Gastrocnemius medialis (tissue), 4 donors: ENCODE data around the gene TMEM223.

Experiments used
- POLR2A ChIP-seq, 2 donors: fragments of 450-650 bp; IDR thresholded peaks; one replicate each; pipeline ENCODE4 v1.6.1; 2017; ENCODE audit warnings: antibody characterized with exemption in 2 of 2, mild to moderate bottlenecking in 2 of 2, moderate library complexity in 2 of 2
- TF ChIP-seq, protein P1 (sequence below), 5 experiments: fragments of 450-650 bp in 3 of 5; fragments of 200-600 bp in 2 of 5; sonication (generic) in 2 of 5; IDR thresholded peaks in 4 of 5; conservative IDR thresholded peaks in 1 of 5; 1 replicate in 4 of 5; 2 replicates in 1 of 5; pipeline ENCODE4 v1.5.1; 2016 to 2019; ENCODE audit warnings: antibody characterized with exemption in 5 of 5, mild to moderate bottlenecking in 3 of 5, moderate library complexity in 3 of 5

GRCh38 chr11:62799486-62799885, 7.7 kb upstream of the TMEM223 start:
- TF ChIP-seq, protein P1, sequence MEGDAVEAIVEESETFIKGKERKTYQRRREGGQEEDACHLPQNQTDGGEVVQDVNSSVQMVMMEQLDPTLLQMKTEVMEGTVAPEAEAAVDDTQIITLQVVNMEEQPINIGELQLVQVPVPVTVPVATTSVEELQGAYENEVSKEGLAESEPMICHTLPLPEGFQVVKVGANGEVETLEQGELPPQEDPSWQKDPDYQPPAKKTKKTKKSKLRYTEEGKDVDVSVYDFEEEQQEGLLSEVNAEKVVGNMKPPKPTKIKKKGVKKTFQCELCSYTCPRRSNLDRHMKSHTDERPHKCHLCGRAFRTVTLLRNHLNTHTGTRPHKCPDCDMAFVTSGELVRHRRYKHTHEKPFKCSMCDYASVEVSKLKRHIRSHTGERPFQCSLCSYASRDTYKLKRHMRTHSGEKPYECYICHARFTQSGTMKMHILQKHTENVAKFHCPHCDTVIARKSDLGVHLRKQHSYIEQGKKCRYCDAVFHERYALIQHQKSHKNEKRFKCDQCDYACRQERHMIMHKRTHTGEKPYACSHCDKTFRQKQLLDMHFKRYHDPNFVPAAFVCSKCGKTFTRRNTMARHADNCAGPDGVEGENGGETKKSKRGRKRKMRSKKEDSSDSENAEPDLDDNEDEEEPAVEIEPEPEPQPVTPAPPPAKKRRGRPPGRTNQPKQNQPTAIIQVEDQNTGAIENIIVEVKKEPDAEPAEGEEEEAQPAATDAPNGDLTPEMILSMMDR (IDR thresholded peaks at IDR 0.05 in 4 of 5, conservative IDR thresholded peaks at IDR 0.05 in 1 of 5) = no peak
- TF ChIP-seq POLR2A (IDR thresholded peaks at IDR 0.05) = no peak
